NCI-H1092 (cell line): Measurements from ENCODE around the gene ANO4.
"Not testable (repeated sequence)": the region's sequence is repeated elsewhere in the genome, so short reads cannot be mapped to it uniquely, and the experiment has no call there.

Experiments used
- DNase-seq: peaks from one replicate; lab custom pipeline; 2025; lab: John Stamatoyannopoulos, UW

Gene ANO4

DNA sequence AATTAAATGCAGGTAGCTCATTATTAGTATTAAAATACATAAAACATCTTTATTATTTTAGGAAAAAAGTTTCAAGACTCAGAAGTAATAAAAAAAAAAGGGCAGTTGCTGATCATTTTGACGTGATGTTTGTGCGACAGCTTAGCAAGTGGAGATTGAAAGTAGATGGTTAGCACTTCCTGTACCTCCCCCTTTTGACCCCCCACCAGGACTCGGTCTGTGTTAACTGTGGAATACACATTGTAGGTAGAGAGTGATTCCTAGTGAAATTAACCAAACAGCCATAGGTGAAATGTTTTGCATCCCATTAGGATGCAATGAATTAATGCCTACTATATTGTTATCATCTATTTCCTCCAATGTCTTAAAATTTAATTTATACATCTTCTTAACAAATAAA is 294.7 kb downstream of the ANO4 start:
- DNase-seq = no peak

DNA sequence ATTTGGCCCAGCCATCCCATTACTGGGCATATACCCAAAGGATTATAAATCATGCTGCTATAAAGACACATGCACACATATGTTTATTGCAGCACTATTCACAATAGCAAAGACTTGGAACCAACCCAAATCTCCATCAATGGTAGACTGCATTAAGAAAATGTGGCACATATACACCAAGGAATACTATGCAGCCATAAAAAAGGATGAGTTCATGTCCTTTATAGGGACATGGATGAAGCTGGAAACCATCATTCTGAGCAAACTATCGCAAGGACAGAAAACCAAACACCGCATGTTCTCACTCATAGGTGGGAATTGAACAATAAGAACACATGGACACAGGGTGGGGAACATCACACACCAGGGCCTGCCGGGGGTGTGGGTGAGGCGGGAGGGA is 295.6 kb downstream of the ANO4 start:
- not testable (repeated sequence) for DNase-seq

DNA sequence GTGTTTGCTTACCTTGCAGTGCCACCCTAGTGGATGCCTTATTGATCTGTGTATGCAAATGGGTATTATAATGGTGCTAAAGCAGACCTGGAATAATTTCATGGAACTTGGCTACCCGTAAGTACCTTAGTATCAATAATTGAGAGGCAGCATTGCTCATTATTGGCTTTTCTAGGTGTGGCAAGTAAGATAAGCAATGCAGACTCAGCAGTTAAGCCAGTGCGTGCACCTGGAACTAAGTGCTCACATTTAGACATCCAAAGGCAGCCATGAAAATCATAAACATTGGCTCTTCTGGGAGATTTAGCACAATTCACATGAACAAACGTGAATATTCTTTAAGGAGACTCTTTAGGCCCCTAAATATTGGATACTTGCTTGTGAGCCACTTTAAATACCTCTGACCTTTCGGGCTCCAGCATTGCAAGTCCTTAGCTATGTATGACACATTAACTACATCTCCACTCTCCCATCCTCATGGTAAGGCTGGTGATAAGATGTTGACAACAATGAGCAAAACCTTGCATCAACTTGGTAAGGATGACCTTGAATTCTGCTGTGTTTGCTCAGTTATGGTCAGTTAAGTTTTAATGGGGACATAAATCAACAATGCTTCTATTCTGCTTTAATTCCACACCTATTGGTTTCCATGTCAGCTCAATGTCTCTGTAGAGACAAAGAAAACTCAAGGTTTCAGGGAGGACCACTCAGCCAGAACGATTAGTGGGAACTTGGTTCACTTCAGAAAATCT is 303.4 kb downstream of the ANO4 start:
- DNase-seq = no peak

DNA sequence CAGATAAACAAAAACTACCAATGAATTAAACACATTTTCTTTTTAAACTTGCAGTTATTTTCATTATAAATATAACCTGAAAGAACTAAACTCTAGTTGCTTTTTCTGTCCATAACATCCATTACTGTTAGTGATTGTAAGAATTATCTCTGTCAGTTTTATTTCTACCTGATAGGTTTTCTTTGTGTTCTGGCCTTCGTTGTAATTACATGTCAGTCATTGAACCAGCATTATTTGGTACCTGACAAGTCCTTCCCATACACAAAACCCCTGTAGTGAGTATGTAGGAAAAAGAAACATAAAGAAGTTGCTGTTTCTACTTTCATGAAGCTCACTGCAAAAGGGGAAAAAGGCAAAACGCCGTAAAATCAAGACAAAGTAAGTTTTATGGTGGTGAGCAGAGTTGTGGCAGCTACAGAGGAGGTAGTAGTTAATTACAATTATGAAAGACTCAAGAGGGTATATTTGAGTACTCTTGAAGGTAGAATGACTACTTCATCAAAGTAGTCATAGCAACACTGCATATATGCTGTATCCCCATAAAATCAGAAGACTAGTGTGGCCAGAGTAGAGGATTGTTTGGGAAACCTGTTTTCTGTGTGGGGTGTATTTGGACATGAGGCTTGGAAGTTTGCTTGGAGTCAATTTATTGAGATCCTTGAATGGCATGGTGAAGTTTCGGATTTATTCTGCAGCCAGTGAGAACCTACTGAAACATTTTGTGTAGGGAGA is 312.6 kb downstream of the ANO4 start:
- no peak for DNase-seq

DNA sequence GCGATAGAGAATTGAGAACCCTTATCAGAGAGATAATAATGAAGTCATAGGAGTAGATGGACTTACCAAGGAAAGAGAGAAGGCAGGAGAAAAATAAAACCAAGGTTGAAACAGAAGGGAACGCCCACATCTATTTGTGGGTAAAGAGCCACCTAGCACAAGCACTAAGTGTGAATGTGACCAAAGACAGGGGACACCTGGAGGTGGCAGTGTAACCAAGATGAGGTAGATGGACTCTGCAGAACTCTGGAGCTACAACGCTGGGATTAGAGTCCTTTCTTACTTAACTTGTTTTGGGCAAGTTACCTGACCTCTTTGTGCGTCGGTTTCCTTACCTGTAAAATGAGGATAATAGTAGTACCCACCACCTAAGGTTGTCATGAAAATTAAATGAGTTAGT is 313.6 kb downstream of the ANO4 start:
- no peak for DNase-seq

DNA sequence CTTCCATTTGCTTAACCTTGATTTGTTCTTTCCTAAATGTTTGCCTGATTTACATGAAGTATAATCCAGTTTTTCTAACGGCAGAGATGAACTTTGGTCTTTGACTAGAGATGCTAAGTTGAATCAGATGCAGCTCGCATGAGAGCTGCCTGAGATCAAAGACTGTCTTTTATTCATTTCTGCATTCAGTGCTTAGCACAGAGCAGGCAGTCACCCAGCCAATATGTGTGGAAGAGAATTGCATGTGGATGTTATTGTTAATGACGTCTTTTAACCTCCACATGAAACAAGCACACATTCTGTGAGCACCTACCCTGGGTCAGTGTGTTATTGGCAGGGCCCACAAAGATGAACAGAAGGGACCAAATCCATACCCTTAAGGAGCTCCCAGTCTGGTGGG is 316.3 kb downstream of the ANO4 start:
- DNase-seq = no peak

DNA sequence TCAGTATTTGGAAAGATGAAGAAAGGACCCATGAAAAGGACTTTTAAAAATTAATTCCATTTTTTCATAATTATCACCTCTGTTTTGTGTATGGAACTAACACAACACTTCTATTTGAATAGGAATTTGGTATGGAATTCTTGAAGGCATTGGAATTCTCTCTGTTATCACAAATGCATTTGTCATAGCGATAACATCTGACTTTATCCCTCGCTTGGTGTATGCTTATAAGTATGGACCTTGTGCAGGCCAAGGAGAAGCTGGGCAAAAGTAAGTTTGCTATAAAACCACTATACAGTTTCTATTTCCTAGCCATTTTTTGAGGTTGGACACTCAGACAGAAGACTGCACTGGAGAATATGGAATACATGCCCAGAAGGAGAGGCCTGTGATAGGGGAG is 316.9 kb downstream of the ANO4 start:
- DNase-seq = no peak

DNA sequence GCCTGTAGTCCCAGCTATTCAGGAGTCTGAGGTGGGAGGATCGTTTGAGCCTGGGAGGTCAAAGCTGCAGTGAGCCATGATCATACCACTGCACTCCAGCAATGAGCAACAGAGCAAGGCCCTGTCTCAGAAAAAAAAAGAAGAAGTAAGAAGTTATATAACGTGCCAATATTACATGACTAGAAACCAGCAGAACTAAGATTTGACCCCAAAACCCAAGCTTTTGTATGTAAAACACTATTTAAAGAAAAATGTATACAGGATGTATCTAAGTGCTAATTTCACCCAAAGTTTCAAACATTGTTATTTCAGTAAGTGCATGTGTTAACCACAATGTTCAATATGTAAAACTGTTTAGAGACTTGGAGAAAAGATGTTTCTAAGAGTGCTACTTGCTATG is 320.8 kb downstream of the ANO4 start:
- DNase-seq = no peak

DNA sequence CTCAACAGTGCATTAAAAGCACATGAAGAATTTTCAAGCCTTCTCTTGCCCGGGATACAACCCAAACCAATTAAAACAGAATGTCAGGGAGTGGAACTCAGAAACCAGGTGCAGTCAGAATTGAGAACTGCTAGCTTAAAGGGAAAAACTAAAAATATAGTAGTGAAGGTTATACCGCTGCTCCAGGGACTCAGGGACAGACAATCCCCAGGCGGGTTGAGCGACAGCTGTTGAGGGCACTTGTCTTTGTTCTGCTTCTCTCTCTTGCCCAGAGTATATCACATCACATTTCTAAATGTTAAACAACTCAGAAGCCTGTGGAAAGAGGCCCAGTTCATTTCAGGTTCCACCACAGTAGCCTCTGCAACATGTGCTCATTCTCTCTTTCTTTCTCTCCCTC is 322.3 kb downstream of the ANO4 start:
- DNase-seq = no peak

DNA sequence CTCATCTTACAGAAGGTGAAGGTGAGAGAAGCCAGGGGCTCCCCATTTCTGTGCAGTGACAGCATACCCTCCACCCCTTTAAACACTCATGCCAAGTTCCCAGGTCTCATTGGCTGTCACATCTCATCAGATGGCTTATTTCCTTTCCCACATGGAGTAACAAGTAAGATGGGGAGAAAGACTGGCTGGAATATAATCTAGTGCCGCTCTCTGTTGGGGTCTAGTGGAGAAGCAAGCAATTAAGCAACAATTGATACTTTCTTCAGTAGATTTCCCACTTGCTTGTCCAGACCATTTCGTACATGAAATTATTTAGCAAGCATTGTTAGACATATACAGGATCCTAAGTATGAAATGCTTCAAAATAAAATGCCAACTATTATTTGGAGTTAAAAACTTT is 323.3 kb downstream of the ANO4 start:
- no peak for DNase-seq

DNA sequence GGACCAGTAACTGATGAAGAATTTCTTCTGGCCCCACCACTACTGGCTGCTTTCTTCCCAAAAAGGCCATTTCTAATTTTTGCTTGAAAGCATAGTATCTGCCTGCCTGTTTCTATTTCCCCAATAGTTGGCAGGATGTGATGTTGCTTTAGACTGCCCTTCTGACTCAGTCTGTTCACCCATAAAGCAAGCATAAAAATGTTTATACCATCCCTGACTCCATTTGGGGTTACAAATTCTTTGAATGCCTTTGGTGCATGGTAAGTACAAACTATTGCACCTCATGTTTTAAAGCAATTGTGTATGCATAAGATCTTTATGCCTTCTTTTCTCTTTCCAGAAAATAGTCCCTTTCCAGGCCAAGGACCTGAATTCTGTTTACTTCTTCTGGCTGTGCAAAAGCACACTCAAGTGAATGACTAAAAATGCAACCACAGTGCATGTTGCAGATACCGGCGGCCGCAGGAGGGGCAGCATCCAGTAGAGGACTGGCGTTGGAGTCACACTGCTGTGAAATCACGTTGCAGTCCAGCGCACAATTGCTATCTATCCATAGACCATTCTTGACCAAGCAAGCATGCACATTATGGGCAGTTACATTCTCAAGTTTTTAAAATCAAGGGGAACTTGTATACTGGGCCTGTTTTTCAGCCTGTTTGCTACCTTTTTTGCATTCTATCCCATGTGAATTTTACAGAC is 333.1 kb downstream of the ANO4 start:
- no peak for DNase-seq

DNA sequence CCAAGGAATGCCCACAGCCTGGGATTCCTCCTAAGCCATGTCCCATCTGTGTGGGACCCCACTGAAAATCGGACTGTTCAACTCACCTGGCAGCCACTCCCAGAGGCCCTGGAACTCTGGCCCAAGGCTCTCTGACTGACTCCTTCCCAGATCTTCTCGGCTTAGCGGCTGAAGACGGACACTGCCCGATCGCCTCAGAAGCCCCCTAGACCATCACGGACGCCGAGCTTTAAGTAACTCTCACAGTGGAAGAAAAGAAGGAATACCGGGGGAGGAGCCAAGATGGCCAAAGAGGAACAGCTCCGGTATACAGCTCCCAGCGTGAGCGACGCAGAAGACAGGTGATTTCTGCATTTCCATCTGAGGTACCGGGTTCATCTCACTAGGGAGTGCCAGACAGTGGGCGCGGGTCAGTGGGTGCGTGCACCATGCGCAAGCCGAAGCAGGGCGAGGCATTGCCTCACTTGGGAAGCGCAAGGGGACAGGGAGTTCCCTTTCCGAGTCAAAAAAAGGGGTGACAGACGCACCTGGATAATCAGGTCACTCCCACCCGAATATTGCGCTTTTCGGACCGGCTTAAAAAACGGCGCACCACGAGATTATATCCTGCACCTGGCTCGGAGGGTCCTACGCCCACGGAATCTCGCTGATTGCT is 351.3 kb downstream of the ANO4 start:
- DNase-seq = not testable (repeated sequence)

DNA sequence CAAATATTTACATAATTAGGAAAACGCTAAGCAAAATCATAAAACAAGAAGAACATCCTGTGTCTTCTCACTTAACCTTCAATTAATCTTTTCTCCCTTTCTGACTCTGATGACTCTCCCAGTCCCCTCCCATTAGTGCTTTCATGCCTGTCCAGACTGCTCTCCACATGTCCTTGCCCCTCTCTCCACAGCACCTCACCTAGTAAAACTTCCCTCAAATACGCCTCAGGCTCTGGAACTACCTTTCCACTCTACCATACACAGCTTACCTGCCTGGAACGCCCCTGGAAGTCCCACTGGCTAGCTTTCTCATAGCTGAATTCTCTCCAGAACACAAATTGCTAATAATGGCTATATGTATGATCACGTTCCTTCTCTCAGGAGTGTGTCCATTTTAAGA is 370.7 kb downstream of the ANO4 start:
- no peak for DNase-seq

DNA sequence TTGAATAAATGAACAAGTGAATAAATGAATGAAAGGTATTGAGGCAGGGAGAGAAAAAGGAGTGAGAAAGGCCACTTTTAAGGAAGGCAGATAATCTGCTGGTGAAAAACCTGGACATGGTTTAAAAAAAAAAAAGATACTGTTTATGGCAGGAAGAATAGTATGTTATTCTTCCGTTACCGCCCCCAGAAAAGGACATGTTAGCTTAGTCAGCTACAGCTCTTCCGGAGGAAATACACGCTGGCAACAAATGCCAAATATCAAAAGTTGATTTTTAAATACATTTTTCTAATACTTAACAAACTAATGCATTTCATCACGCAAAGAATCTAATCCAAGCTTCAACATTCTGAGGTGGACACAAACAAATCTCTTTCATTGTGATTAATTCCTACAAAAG is 372.3 kb downstream of the ANO4 start:
- no peak for DNase-seq

DNA sequence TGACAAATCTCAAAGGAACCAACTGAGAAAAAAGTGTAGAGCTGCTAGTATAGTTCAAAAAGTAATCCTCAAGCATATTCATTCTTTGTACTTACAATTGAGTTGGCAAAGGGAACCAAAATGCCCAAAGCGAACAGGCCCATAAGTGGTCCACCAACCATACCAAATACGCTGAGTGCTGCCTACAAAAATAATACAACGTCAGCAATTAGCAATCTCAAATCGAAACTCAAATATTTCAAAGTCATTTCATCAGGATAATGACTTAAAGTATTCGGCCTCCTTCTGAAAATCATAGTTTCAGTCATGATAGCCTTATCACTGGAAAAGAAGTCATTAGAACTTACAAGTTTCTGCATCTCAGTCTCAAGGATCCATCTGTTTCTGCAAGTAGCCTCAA is 373.4 kb downstream of the ANO4 start:
- DNase-seq = no peak

DNA sequence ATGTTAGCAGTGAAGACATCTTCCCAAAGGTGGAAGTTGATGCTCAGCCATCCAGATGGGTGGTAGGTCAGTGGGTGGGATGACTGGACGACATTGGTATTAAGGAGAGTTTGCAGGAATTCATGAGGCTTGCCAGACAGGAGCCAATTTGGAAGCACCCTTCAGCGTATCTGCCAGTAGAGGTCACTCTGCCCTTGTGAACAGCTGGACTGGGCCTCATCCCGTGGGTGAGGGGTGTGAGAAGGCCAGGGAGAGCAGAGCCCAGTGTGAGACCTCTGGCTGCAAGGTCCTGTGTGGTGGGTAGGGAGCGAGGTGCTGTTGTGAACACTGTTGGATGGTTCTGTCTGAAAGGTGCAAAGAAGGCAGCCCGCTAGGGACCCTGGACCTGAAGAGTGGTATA is 377.7 kb downstream of the ANO4 start:
- DNase-seq = no peak

DNA sequence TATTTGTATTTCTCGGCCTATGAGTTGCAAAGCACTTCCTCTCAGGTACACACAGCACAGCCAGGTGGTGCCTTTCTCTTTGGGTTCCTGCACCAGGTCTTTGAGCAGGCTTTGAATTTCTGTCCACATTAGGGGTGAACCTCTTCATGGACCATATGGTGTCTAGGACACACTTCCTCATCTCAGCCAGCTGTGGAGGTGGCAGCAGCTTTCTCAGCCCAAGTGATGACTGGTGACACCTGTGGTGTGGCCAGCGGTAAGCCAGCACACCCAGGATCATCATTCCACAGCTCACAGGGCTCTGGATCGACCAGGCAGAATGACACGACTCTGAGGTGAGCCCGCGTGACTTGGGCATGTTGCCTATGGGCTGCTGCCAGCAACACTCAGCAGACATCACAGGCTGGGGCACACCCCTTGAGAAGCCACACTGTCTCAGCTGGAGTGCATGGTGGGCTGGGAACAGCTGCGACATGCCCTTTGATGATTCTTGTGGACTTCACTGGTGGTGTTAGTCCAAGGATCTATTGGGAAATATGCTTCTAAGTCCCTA is 378.7 kb downstream of the ANO4 start:
- DNase-seq = no peak

DNA sequence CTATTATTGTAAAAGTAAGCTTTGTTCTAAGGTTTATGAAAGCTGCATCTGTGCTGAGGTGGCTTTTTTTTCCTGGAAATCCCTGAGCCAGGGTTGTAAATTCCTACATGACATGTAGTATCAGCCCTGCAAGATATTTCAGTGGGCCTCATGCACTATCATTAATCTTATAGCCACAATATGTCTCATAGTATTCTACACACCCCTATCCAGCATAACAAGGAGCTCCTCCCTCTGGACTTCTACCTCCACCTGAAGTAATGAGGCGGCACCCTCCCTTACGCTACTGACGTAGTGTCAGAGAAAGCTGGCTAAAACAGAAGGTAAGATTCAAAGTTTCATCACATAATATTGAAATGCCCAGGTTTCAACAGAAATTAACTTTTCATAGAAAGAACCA is 380.0 kb downstream of the ANO4 start:
- DNase-seq = no peak
